Ovary (tissue), 9 donors: Measurements from ENCODE around the gene DTNA. TPM values are rescaled to one million over a fixed set of nuclear protein-coding genes. Genes with fewer than 3 reads are reported as not detected.
"Not testable (repeated sequence)": the region's sequence is repeated elsewhere in the genome, so short reads cannot be mapped to it uniquely, and the experiment has no call there.

Source experiments
- DNase-seq, 5 donors: peaks; one replicate each; pipeline ENCODE4 v3.0.0-alpha.2; 2019 to 2020
- H3K27ac ChIP-seq, 2 donors: fragments of 200-600 bp; one replicate each; pipeline versions ENCODE4 v1.5.1 to v1.8.0; 2019 to 2022
- H3K27me3 ChIP-seq: fragments of 200-600 bp; one replicate; pipeline ENCODE4 v1.8.0; 2022
- H3K36me3 ChIP-seq: fragments of 200-600 bp; sonication (generic); one replicate; pipeline ENCODE4 v1.5.1; 2019
- H3K4me1 ChIP-seq: one replicate; pipeline ENCODE4 v1.8.1; 2013; ENCODE audit warnings: mild to moderate bottlenecking, moderate library complexity; ENCODE audit not compliant: insufficient read depth
- H3K4me3 ChIP-seq: fragments of 200-600 bp; sonication (generic); one replicate; pipeline ENCODE4 v1.5.1; 2017
- H3K9me3 ChIP-seq, 2 donors: fragments of 200-600 bp in 1 of 2; sonication (generic) in 1 of 2; one replicate each; pipeline versions ENCODE4 v1.5.1 to v1.8.1; 2013 to 2019; ENCODE audit warnings: mild to moderate bottlenecking in 1 of 2, moderate library complexity in 1 of 2
- CTCF ChIP-seq, 3 donors: fragments of 450-650 bp in 2 of 3; fragments of 200-600 bp in 1 of 3; IDR thresholded peaks; one replicate each; pipeline versions ENCODE4 v1.5.1 to v1.8.0; 2016 to 2022; ENCODE audit warnings: antibody characterized with exemption in 3 of 3, mild to moderate bottlenecking in 1 of 3
- EP300 ChIP-seq: sonication (generic); formaldehyde crosslinking; IDR thresholded peaks from one replicate; pipeline ENCODE4 v1.6.1; 2017; ENCODE audit warnings: antibody characterized with exemption
- POLR2A ChIP-seq: fragments of 450-650 bp; IDR thresholded peaks from one replicate; pipeline ENCODE4 v1.6.1; 2017; ENCODE audit warnings: antibody characterized with exemption, mild to moderate bottlenecking, moderate library complexity
- WGBS, 3 donors: extraction: QIAGEN DNeasy Blood & Tissue Kit in 1 of 3; methylation state at CpG; one replicate each; pipeline versions ENCODE4 v1.1.5 to v1.1.7; 2013 to 2017; 5-methylcytosine and 5-hydroxymethylcytosine counted together
- intact Hi-C, 4 donors: fragments of 100-400 bp; cut with DNase I; formaldehyde crosslinking; loops; one replicate each; pipeline versions ENCODE4 v1.11.0 to v1.15.1; 2022 to 2023
- polyA plus RNA-seq, 2 donors: library from polyadenylated mRNA; stranded (reverse); fragments of 200-250 nt in 1 of 2; fragments of 350-450 nt in 1 of 2; fragmentation: Illumina TruSeq in 1 of 2; extraction: RNeasy Lipid Tissue Mini Kit (QIAGEN cat#74804) in 1 of 2; gene quantifications; one replicate each; pipeline ENCODE4 v1.2.3, GENCODE V29; 2013 to 2014
- total RNA-seq, 7 donors: library from RNA; depleted of rRNA in 2 of 7; stranded (reverse); fragments of >200 nt in 2 of 7; fragmentation: NEBNext Ultra II Directional in 3 of 7; extraction: Animal tissue kit (Norgen Biotek cat#: 25700) in 3 of 7; gene quantifications; one replicate each; pipeline versions ENCODE4 v1.1.0 to v1.2.4, GENCODE V29; 2016 to 2023
- donor health status: DM: no; HTN: no; CAD: no; lungs with moderate emphysema.
- donor health status: DM: no; HTN: no; CAD: no.
- donor health status: Bipolar disorder and iron deficiency.
- donor health status: DM: yes; HTN: yes; CAD: no.
- donor health status: DM: no; HTN: no; CAD: no.
- donor health status: DM: yes; HTN: yes; CAD: no.

Gene DTNA
- total and polyA plus RNA-seq, 9 donors = 4.3 to 34.2 (median 18.4) TPM

- TF ChIP-seq EP300 (no peak), CTCF (IDR thresholded peaks at IDR 0.05) (no peak), POLR2A (no peak)
- no peak for DNase-seq
- H3K4me3 ChIP-seq = no peak overlapping the region
- no peaks in the 10 kb centered on the region for H3K9me3 ChIP-seq
- H3K27ac ChIP-seq = no peak overlapping the region
- WGBS, 3 donors = 80 to 82% (median 80%) methylated on average over 4 of the region's 4 CpGs
- intact Hi-C loops = no loop called here
- no peaks in the 10 kb centered on the region for H3K36me3 ChIP-seq
- no peaks in the 10 kb centered on the region for H3K4me1 ChIP-seq
- no peaks in the 10 kb centered on the region for H3K27me3 ChIP-seq
These were observed 204.0 kb downstream of the DTNA start for GRCh38 chr18:34913837-34914661.

- intact Hi-C loops = no loop called here
- no peaks in the 10 kb centered on the region for H3K27me3 ChIP-seq
- H3K4me1 ChIP-seq = no peaks in the 10 kb centered on the region
- no peaks in the 10 kb centered on the region for H3K36me3 ChIP-seq
- H3K9me3 ChIP-seq = no peaks in the 10 kb centered on the region
- H3K4me3 ChIP-seq = no peak overlapping the region
- H3K27ac ChIP-seq = no peak overlapping the region
- DNase-seq = no peak
- TF ChIP-seq POLR2A = no peak
- TF ChIP-seq EP300 = no peak
- TF ChIP-seq CTCF (IDR thresholded peaks at IDR 0.05) = no peak
- 62 to 89% (median 77%) methylated on average over 3 of the region's 3 CpGs for WGBS, 3 donors
These were observed 204.9 kb downstream of the DTNA start for GRCh38 chr18:34915046-34915445.

DNA sequence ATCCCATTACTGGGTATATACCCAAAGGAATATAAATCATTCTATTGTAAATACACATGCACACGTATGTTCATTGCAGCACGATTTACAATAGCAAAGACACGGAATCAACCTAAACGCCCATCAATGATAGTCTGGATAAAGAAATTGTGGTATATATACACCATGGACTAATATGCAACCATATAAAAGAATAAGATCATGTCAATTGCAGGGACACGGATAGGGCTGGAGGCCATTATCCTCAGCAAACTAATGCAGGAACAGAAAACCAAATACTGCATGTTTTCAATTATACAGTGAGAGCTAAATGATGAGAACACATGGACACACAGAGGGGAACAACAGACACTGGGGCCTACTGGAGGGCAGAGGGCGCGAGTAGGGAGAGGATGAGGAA, 206.4 kb downstream of the DTNA start:
- H3K4me1 ChIP-seq, H3K27me3 ChIP-seq, H3K27ac ChIP-seq, intact Hi-C loops, DNase-seq, H3K9me3 ChIP-seq, H3K36me3 ChIP-seq, H3K4me3 ChIP-seq: not testable (repeated sequence)
- WGBS, 3 donors = 96 to 97% (median 96%) methylated on average over 7 of the region's 7 CpGs

GRCh38 chr18:34918856-34919255, 208.8 kb downstream of the DTNA start:
- intact Hi-C loops = no loop called here
- Histone ChIP-seq H3K27me3 (no peaks in the 10 kb centered on the region), H3K4me3 (no peak overlapping the region), H3K4me1 (no peaks in the 10 kb centered on the region), H3K36me3 (no peaks in the 10 kb centered on the region), H3K27ac (no peak overlapping the region), H3K9me3 (no peaks in the 10 kb centered on the region)
- DNase-seq = no peak
- TF ChIP-seq EP300 (no peak), CTCF (IDR thresholded peaks at IDR 0.05) (no peak), POLR2A (no peak)
- 48 to 57% (median 56%) methylated on average over 5 of the region's 5 CpGs for WGBS, 3 donors

GRCh38 chr18:34921226-34921625, 211.1 kb downstream of the DTNA start:
- intact Hi-C loops = no loop called here
- Histone ChIP-seq H3K9me3 (no peaks in the 10 kb centered on the region), H3K36me3 (no peaks in the 10 kb centered on the region), H3K27me3 (no peaks in the 10 kb centered on the region), H3K4me1 (no peaks in the 10 kb centered on the region), H3K27ac (no peak overlapping the region), H3K4me3 (no peak overlapping the region)
- DNase-seq = no peak
- 42 to 69% (median 50%) methylated on average over 1 of the region's 1 CpG for WGBS, 3 donors
- TF ChIP-seq POLR2A (no peak), EP300 (no peak), CTCF (IDR thresholded peaks at IDR 0.05) (no peak)
